Vagina (tissue), 2 donors: Measurements from ENCODE around the gene PTGDR. TPM values are rescaled to one million over a fixed set of nuclear protein-coding genes. Genes with fewer than 3 reads are reported as not detected.

Source experiments
- DNase-seq, 2 donors: peaks; one replicate each; pipeline ENCODE4 v3.0.0-alpha.2; 2017; ENCODE audit errors: extremely low spot score in 2 of 2
- H3K27ac ChIP-seq: fragments of 200-600 bp; sonication (generic); one replicate; pipeline ENCODE4 v1.5.1; 2019
- H3K27me3 ChIP-seq: fragments of 200-600 bp; sonication (generic); one replicate; pipeline ENCODE4 v1.5.1; 2019
- H3K36me3 ChIP-seq, 2 donors: fragments of 200-600 bp; sonication (generic); one replicate each; pipeline ENCODE4 v1.5.1; 2017 to 2019
- H3K4me1 ChIP-seq: fragments of 200-600 bp; sonication (generic); one replicate; pipeline ENCODE4 v1.5.1; 2019
- H3K4me3 ChIP-seq, 2 donors: fragments of 200-600 bp; sonication (generic); 1 replicate in 1 of 2; 2 replicates in 1 of 2; pipeline ENCODE4 v1.5.1; 2016 to 2019
- H3K9me3 ChIP-seq: fragments of 200-600 bp; sonication (generic); one replicate; pipeline ENCODE4 v1.5.1; 2019
- CTCF ChIP-seq, 3 experiments: fragments of 450-650 bp in 2 of 3; fragments of 200-600 bp in 1 of 3; sonication (generic) in 1 of 3; IDR thresholded peaks; one replicate each; pipeline ENCODE4 v1.5.1; 2017 to 2019; ENCODE audit warnings: antibody characterized with exemption in 3 of 3, mild to moderate bottlenecking in 2 of 3, moderate library complexity in 2 of 3
- POLR2A ChIP-seq, 2 donors: fragments of 450-650 bp; IDR thresholded peaks; one replicate each; pipeline ENCODE4 v1.6.1; 2017; ENCODE audit warnings: antibody characterized with exemption in 2 of 2, mild to moderate bottlenecking in 2 of 2, moderate library complexity in 2 of 2
- POLR2AphosphoS5 ChIP-seq, 2 donors: sonication (generic); formaldehyde crosslinking; IDR thresholded peaks; one replicate each; pipeline ENCODE4 v1.9.0; 2017; ENCODE audit warnings: antibody characterized with exemption in 2 of 2, mild to moderate bottlenecking in 2 of 2, low read depth in 1 of 2; ENCODE audit not compliant: insufficient read depth in 1 of 2
- intact Hi-C: fragments of 100-400 bp; cut with DNase I; formaldehyde crosslinking; loops from one replicate; pipeline ENCODE4 v1.15.1; 2023
- total RNA-seq: library from RNA; depleted of rRNA; stranded (reverse); fragments of >200 nt; gene quantifications from one replicate; pipeline ENCODE4 v1.2.3, GENCODE V29; 2016

PTGDR gene
- total RNA-seq, 1 donor from 2014 or later, result 1.2 TPM

- H3K27ac ChIP-seq, result no peak overlapping the region
- no peaks in the 10 kb centered on the region for H3K9me3 ChIP-seq
- TF ChIP-seq POLR2AphosphoS5 (IDR thresholded peaks at IDR 0.05; ENCODE audit: insufficient read depth in 1 of 2, low read depth in 1 of 2) (no peak), CTCF (IDR thresholded peaks at IDR 0.05) (no peak), POLR2A (IDR thresholded peaks at IDR 0.05) (no peak)
- no peaks in the 10 kb centered on the region for H3K36me3 ChIP-seq
- peaks cover 30% of the 10 kb centered on the region for H3K4me1 ChIP-seq
- intact Hi-C loops, result no loop called here
- DNase-seq, result no peak
- H3K27me3 ChIP-seq, result no peaks in the 10 kb centered on the region
- H3K4me3 ChIP-seq, result no peak overlapping the region
Observed at GRCh38 chr14:52271538-52271937, 4.0 kb downstream of the PTGDR start.

DNA sequence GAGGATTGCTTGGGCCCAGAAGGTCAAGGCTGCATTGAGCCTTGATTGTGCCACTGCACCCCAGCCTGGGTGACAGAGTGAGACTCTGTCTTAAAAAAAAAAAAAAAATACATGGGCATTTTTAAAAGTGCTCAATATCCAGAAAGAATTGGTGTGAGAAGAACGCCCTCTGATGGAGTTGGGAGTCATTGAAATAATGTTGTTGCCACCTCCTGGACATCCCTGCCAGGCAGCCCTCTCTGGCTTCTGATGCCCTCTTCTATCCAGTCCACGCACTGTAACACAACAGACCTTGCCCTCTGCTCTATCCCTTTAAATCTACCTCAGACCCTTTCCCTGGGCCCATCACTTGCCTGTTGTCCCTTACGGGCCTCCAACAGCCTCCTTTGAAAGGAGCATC is 4.9 kb downstream of the PTGDR start:
- intact Hi-C loops, result no loop called here
- Histone ChIP-seq H3K9me3 (no peaks in the 10 kb centered on the region), H3K4me3 (no peak overlapping the region), H3K27me3 (no peaks in the 10 kb centered on the region), H3K27ac (no peak overlapping the region), H3K36me3 (no peaks in the 10 kb centered on the region), H3K4me1 (peaks cover 21% of the 10 kb centered on the region)
- DNase-seq, result no peak
- TF ChIP-seq POLR2A (IDR thresholded peaks at IDR 0.05) (no peak), CTCF (IDR thresholded peaks at IDR 0.05) (no peak), POLR2AphosphoS5 (IDR thresholded peaks at IDR 0.05; ENCODE audit: insufficient read depth in 1 of 2, low read depth in 1 of 2) (no peak)

DNA sequence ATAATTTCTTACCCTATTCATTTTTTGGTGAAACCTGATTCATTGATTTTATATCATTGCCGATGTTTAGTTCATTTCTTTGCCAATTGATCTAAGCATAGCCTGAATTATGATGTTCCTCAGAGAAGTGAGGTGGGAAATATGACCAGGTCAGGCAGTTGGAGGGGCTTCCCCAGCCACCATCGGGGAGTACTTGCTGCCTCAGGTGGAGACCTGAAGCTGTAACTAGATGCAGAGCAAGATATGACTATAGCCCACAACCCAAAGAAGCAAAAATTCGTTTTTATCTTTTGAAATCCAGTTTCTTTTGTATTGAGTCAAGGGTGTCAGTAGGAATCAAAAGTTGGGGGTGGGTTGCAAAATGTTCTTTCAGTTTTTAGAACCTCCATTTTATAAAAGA is 7.9 kb downstream of the PTGDR start:
- Histone ChIP-seq H3K27me3 (no peaks in the 10 kb centered on the region), H3K9me3 (no peaks in the 10 kb centered on the region), H3K4me3 (no peak overlapping the region), H3K27ac (no peak overlapping the region), H3K4me1 (no peaks in the 10 kb centered on the region), H3K36me3 (no peaks in the 10 kb centered on the region)
- intact Hi-C loops, result no loop called here
- no peak for DNase-seq
- TF ChIP-seq POLR2AphosphoS5 (IDR thresholded peaks at IDR 0.05; ENCODE audit: insufficient read depth in 1 of 2, low read depth in 1 of 2) (no peak), POLR2A (IDR thresholded peaks at IDR 0.05) (no peak), CTCF (IDR thresholded peaks at IDR 0.05) (no peak)

GRCh38 chr14:52277552-52277951 is 10.1 kb downstream of the PTGDR start:
- no peak for TF ChIP-seq CTCF (IDR thresholded peaks at IDR 0.05)
- TF ChIP-seq POLR2A (IDR thresholded peaks at IDR 0.05), result no peak
- no peak for TF ChIP-seq POLR2AphosphoS5 (IDR thresholded peaks at IDR 0.05; ENCODE audit: insufficient read depth in 1 of 2, low read depth in 1 of 2)
- Histone ChIP-seq H3K36me3 (no peaks in the 10 kb centered on the region), H3K4me1 (no peaks in the 10 kb centered on the region), H3K4me3 (no peak overlapping the region), H3K27me3 (no peaks in the 10 kb centered on the region), H3K27ac (no peak overlapping the region), H3K9me3 (no peaks in the 10 kb centered on the region)
- DNase-seq, result no peak
- intact Hi-C loops, result no loop called here

DNA sequence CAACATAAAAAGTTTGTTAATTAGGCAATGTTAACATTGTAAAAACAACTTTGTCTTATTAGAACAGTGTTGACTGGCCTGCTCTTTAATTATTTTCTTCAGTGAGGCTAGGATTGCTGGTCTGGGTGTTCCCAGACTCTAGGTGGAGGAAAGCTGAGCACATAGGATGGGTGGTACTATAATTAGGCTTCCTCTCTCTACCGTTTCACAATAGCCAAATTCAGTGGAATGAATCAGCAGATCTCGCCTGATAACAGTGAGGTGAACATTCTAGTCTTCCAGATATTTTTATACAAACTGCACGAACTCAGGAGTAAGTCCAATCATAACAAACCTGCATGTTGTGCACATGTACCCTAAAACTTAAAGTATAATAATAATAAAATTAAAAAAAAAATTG is 11.9 kb downstream of the PTGDR start:
- intact Hi-C loops, result no loop called here

More for the DNA sequence above, 11.9 kb downstream of the PTGDR start:
- H3K4me1 ChIP-seq, result no peaks in the 10 kb centered on the region
- no peak for DNase-seq
- H3K9me3 ChIP-seq, result no peaks in the 10 kb centered on the region
- no peak overlapping the region for H3K4me3 ChIP-seq
- TF ChIP-seq POLR2A (IDR thresholded peaks at IDR 0.05) (no peak), POLR2AphosphoS5 (IDR thresholded peaks at IDR 0.05; ENCODE audit: insufficient read depth in 1 of 2, low read depth in 1 of 2) (peak in 1 of 2 donors; percentile 48), CTCF (IDR thresholded peaks at IDR 0.05) (no peak)
- H3K36me3 ChIP-seq, result no peaks in the 10 kb centered on the region
- H3K27me3 ChIP-seq, result no peaks in the 10 kb centered on the region
- no peak overlapping the region for H3K27ac ChIP-seq
